ENCODE measurements around the gene LCN10.

Gene LCN10

GRCh38 chr9:136722969-136723356, 19.8 kb downstream of the LCN10 start:
- no peak overlapping the region for H3K27ac ChIP-seq (ENCODE audit: low read depth, low read length)
- H3K27me3 ChIP-seq (ENCODE audit: control insufficient read depth in 1 of 2, insufficient read depth in 2 of 2, low read length in 2 of 2), result no peaks in the 10 kb centered on the region
- peaks cover 28% of the 10 kb centered on the region for H3K4me1 ChIP-seq (ENCODE audit: insufficient read depth, low read length)
- no peak overlapping the region for H3K9ac ChIP-seq (ENCODE audit: low read length)
- no peaks in the 10 kb centered on the region for H3K9me3 ChIP-seq (ENCODE audit: low read length)
- no peak overlapping the region for H3K4me3 ChIP-seq (ENCODE audit: low read depth in 1 of 2, low read length in 2 of 2)
- H3K36me3 ChIP-seq (ENCODE audit: insufficient read depth, low read length), result peaks cover 39% of the 10 kb centered on the region

- Histone ChIP-seq H3K4me1 (ENCODE audit: insufficient read depth, low read length) (peaks cover 28% of the 10 kb centered on the region), H3K36me3 (ENCODE audit: insufficient read depth, low read length) (peaks cover 39% of the 10 kb centered on the region), H3K27ac (ENCODE audit: low read depth, low read length) (no peak overlapping the region), H3K4me3 (ENCODE audit: low read depth in 1 of 2, low read length in 2 of 2) (no peak overlapping the region), H3K27me3 (ENCODE audit: control insufficient read depth in 1 of 2, insufficient read depth in 2 of 2, low read length in 2 of 2) (no peaks in the 10 kb centered on the region), H3K9me3 (ENCODE audit: low read length) (no peaks in the 10 kb centered on the region), H3K9ac (ENCODE audit: low read length) (no peak overlapping the region)
Measured at GRCh38 chr9:136722093-136722968, 20.4 kb downstream of the LCN10 start.

- H3K9ac ChIP-seq (ENCODE audit: low read length), result no peak overlapping the region
- H3K36me3 ChIP-seq (ENCODE audit: insufficient read depth, low read length), result peaks cover 35% of the 10 kb centered on the region
- H3K4me3 ChIP-seq (ENCODE audit: low read depth in 1 of 2, low read length in 2 of 2), result no peak overlapping the region
- peaks cover 22% of the 10 kb centered on the region for H3K4me1 ChIP-seq (ENCODE audit: insufficient read depth, low read length)
- H3K27ac ChIP-seq (ENCODE audit: low read depth, low read length), result no peak overlapping the region
- H3K9me3 ChIP-seq (ENCODE audit: low read length), result no peaks in the 10 kb centered on the region
- H3K27me3 ChIP-seq (ENCODE audit: control insufficient read depth in 1 of 2, insufficient read depth in 2 of 2, low read length in 2 of 2), result no peaks in the 10 kb centered on the region
Measured at GRCh38 chr9:136721339-136722092, 21.2 kb downstream of the LCN10 start.

GRCh38 chr9:136720898-136721338, 21.8 kb downstream of the LCN10 start:
- Histone ChIP-seq H3K4me1 (ENCODE audit: insufficient read depth, low read length) (peaks cover 16% of the 10 kb centered on the region), H3K9me3 (ENCODE audit: low read length) (no peaks in the 10 kb centered on the region), H3K36me3 (ENCODE audit: insufficient read depth, low read length) (peaks cover 29% of the 10 kb centered on the region), H3K4me3 (ENCODE audit: low read depth in 1 of 2, low read length in 2 of 2) (no peak overlapping the region), H3K27me3 (ENCODE audit: control insufficient read depth in 1 of 2, insufficient read depth in 2 of 2, low read length in 2 of 2) (no peaks in the 10 kb centered on the region), H3K27ac (ENCODE audit: low read depth, low read length) (peak overlapping the region; percentile 44), H3K9ac (ENCODE audit: low read length) (no peak overlapping the region)

GRCh38 chr9:136720251-136720897, 22.4 kb downstream of the LCN10 start:
- Histone ChIP-seq H3K4me1 (ENCODE audit: insufficient read depth, low read length) (peaks cover 11% of the 10 kb centered on the region), H3K9ac (ENCODE audit: low read length) (no peak overlapping the region), H3K9me3 (ENCODE audit: low read length) (no peaks in the 10 kb centered on the region), H3K4me3 (ENCODE audit: low read depth in 1 of 2, low read length in 2 of 2) (no peak overlapping the region), H3K27me3 (ENCODE audit: control insufficient read depth in 1 of 2, insufficient read depth in 2 of 2, low read length in 2 of 2) (no peaks in the 10 kb centered on the region), H3K27ac (ENCODE audit: low read depth, low read length) (peak overlapping the region; percentile 44), H3K36me3 (ENCODE audit: insufficient read depth, low read length) (peaks cover 24% of the 10 kb centered on the region)

GRCh38 chr9:136719195-136719880, 23.4 kb downstream of the LCN10 start:
- H3K9me3 ChIP-seq (ENCODE audit: low read length), result no peaks in the 10 kb centered on the region
- no peaks in the 10 kb centered on the region for H3K27me3 ChIP-seq (ENCODE audit: control insufficient read depth in 1 of 2, insufficient read depth in 2 of 2, low read length in 2 of 2)
- H3K4me3 ChIP-seq (ENCODE audit: low read depth in 1 of 2, low read length in 2 of 2), result no peak overlapping the region
- H3K27ac ChIP-seq (ENCODE audit: low read depth, low read length), result no peak overlapping the region
- H3K9ac ChIP-seq (ENCODE audit: low read length), result no peak overlapping the region
- H3K36me3 ChIP-seq (ENCODE audit: insufficient read depth, low read length), result peaks cover 18% of the 10 kb centered on the region
- peaks cover 11% of the 10 kb centered on the region for H3K4me1 ChIP-seq (ENCODE audit: insufficient read depth, low read length)

GRCh38 chr9:136718345-136719194, 24.2 kb downstream of the LCN10 start:
- Histone ChIP-seq H3K9me3 (ENCODE audit: low read length) (no peaks in the 10 kb centered on the region), H3K9ac (ENCODE audit: low read length) (no peak overlapping the region), H3K4me3 (ENCODE audit: low read depth in 1 of 2, low read length in 2 of 2) (no peak overlapping the region), H3K27me3 (ENCODE audit: control insufficient read depth in 1 of 2, insufficient read depth in 2 of 2, low read length in 2 of 2) (no peaks in the 10 kb centered on the region), H3K27ac (ENCODE audit: low read depth, low read length) (no peak overlapping the region), H3K4me1 (ENCODE audit: insufficient read depth, low read length) (peaks cover 13% of the 10 kb centered on the region), H3K36me3 (ENCODE audit: insufficient read depth, low read length) (peaks cover 10% of the 10 kb centered on the region)

GRCh38 chr9:136717399-136717798, 25.3 kb downstream of the LCN10 start:
- no peak overlapping the region for H3K27ac ChIP-seq (ENCODE audit: low read depth, low read length)
- no peak overlapping the region for H3K9ac ChIP-seq (ENCODE audit: low read length)
- no peaks in the 10 kb centered on the region for H3K36me3 ChIP-seq (ENCODE audit: insufficient read depth, low read length)
- H3K4me3 ChIP-seq (ENCODE audit: low read depth in 1 of 2, low read length in 2 of 2), result no peak overlapping the region
- H3K9me3 ChIP-seq (ENCODE audit: low read length), result no peaks in the 10 kb centered on the region
- peaks cover 19% of the 10 kb centered on the region for H3K4me1 ChIP-seq (ENCODE audit: insufficient read depth, low read length)
- H3K27me3 ChIP-seq (ENCODE audit: control insufficient read depth in 1 of 2, insufficient read depth in 2 of 2, low read length in 2 of 2), result peaks cover 0 to 3% of the 10 kb centered on the region in 2 donors

GRCh38 chr9:136714893-136715274, 27.9 kb downstream of the LCN10 start:
- Histone ChIP-seq H3K4me3 (ENCODE audit: low read depth in 1 of 2, low read length in 2 of 2) (no peak overlapping the region), H3K36me3 (ENCODE audit: insufficient read depth, low read length) (no peaks in the 10 kb centered on the region), H3K27me3 (ENCODE audit: control insufficient read depth in 1 of 2, insufficient read depth in 2 of 2, low read length in 2 of 2) (peaks cover 0 to 9% of the 10 kb centered on the region in 2 donors), H3K9me3 (ENCODE audit: low read length) (no peaks in the 10 kb centered on the region), H3K27ac (ENCODE audit: low read depth, low read length) (no peak overlapping the region), H3K9ac (ENCODE audit: low read length) (no peak overlapping the region), H3K4me1 (ENCODE audit: insufficient read depth, low read length) (peaks cover 13% of the 10 kb centered on the region)

- Histone ChIP-seq H3K4me1 (ENCODE audit: insufficient read depth, low read length) (peaks cover 13% of the 10 kb centered on the region), H3K9me3 (ENCODE audit: low read length) (no peaks in the 10 kb centered on the region), H3K36me3 (ENCODE audit: insufficient read depth, low read length) (no peaks in the 10 kb centered on the region), H3K27ac (ENCODE audit: low read depth, low read length) (no peak overlapping the region), H3K4me3 (ENCODE audit: low read depth in 1 of 2, low read length in 2 of 2) (no peak overlapping the region), H3K27me3 (ENCODE audit: control insufficient read depth in 1 of 2, insufficient read depth in 2 of 2, low read length in 2 of 2) (peaks cover 0 to 9% of the 10 kb centered on the region in 2 donors), H3K9ac (ENCODE audit: low read length) (no peak overlapping the region)
Measured at GRCh38 chr9:136714096-136714892, 28.4 kb downstream of the LCN10 start.

All from muscle layer of colon (tissue), 2 donors.